ENCODE results near the gene ZNF185.

ZNF185 gene

DNA sequence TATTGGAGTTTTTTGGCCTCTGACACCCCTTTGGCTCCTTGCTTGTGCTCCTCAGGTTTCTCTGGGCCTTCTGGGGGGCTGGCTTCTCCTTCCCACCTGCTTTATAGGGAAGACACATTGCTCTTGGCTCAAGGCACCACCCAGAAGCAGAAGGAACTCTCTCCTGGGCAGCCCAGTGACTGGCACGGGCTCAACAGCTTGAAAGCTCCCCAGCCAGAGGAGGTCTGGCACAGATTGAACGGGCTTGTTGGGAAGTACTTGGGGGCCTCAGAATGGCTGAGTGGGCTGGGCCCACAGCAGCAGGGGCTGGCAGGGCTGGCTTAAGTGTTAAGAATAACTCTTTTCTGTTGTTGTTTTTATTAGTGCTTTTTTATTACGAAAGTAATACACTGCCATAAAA, 11.2 kb upstream of the ZNF185 start:
- H3K36me3 Mint-ChIP-seq (ENCODE audit: low read depth) = no peaks in the 10 kb centered on the region
- no peak overlapping the region for H3K27ac Mint-ChIP-seq
- TF ChIP-seq, protein P1, sequence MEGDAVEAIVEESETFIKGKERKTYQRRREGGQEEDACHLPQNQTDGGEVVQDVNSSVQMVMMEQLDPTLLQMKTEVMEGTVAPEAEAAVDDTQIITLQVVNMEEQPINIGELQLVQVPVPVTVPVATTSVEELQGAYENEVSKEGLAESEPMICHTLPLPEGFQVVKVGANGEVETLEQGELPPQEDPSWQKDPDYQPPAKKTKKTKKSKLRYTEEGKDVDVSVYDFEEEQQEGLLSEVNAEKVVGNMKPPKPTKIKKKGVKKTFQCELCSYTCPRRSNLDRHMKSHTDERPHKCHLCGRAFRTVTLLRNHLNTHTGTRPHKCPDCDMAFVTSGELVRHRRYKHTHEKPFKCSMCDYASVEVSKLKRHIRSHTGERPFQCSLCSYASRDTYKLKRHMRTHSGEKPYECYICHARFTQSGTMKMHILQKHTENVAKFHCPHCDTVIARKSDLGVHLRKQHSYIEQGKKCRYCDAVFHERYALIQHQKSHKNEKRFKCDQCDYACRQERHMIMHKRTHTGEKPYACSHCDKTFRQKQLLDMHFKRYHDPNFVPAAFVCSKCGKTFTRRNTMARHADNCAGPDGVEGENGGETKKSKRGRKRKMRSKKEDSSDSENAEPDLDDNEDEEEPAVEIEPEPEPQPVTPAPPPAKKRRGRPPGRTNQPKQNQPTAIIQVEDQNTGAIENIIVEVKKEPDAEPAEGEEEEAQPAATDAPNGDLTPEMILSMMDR (IDR thresholded peaks at IDR 0.05) = no peak
- peaks cover 37% of the 10 kb centered on the region for H3K4me1 Mint-ChIP-seq
- peaks cover 56% of the 10 kb centered on the region for H3K9me3 Mint-ChIP-seq
- H3K27me3 Mint-ChIP-seq (ENCODE audit: low read depth, poor library complexity) = peaks cover 18% of the 10 kb centered on the region
- H3K4me3 Mint-ChIP-seq = no peak overlapping the region
- no peak for DNase-seq

DNA sequence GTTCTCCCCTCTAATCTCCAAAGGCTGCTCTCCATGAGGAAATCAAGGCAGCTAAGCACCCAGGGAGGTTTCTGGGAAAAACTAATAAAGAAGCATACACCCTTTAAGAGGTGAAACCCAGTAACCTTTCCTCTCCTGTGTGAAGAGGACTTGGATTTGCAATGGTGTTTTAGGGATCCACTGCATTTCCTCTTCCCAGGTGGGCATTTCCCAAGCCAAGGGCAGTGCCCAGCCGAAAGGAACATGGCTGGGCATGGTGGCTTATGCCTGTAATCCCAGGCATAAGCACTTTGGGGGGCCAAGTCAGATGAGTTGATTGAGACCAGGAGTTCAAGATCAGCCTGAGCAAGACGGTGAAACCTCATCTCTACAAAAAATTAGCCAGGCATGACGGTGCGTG, 5.4 kb upstream of the ZNF185 start:
- Mint-ChIP-seq H3K4me1 (peaks cover 67% of the 10 kb centered on the region), H3K27me3 (ENCODE audit: low read depth, poor library complexity) (peaks cover 9% of the 10 kb centered on the region), H3K36me3 (ENCODE audit: low read depth) (no peaks in the 10 kb centered on the region), H3K4me3 (no peak overlapping the region), H3K27ac (no peak overlapping the region), H3K9me3 (peaks cover 68% of the 10 kb centered on the region)
- TF ChIP-seq, protein P1 (IDR thresholded peaks at IDR 0.05) = no peak
- no peak for DNase-seq

DNA sequence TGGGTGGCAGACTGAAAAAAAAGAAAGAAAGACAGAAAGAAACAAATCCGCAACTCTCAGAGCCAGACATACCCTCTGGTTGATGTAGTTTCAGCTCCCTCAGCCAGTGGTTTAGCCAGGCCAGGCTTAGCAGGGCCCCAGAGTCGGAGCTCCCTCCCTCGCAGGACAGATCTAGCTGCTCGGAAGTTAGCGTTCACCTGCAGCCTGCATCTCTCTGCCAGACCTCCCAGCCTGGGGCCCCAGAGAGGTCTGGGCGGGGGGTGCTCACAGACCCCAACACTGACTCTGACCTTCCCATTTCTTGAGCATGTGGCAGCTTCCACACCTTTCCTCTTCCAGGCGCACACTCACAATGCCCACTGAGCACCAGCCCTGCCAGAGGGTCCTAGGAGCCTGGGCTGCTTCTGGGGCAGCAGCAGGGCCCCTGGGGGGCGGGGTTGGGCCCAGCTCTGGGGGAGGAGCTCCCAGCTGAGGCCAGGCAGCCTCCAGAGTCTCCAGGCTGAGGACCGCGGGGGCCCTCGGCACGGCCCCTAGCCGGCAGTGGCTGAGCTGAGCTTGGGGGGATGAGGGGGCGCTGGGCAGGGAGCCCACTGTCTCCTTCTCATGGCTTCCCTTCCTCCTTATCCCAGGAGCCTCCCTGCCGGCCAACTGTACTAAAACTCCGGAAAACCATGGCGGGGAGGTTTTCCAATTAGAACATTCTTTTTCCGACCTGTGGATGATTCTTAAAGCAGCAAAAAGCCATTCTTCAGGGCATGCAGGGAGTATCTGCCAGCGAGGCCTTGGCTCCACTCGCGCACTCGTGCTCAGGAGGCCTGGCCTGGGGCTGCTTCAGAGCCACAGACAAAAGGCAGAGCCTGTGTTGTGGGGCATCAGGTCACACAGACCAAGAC, 4.6 kb upstream of the ZNF185 start:
- Mint-ChIP-seq H3K9me3 (peaks cover 65% of the 10 kb centered on the region), H3K27me3 (ENCODE audit: low read depth, poor library complexity) (peaks cover 9% of the 10 kb centered on the region), H3K27ac (no peak overlapping the region), H3K4me1 (peaks cover 66% of the 10 kb centered on the region), H3K4me3 (no peak overlapping the region), H3K36me3 (ENCODE audit: low read depth) (no peaks in the 10 kb centered on the region)
- DNase-seq = no peak
- TF ChIP-seq, protein P1 (IDR thresholded peaks at IDR 0.05) = no peak

DNA sequence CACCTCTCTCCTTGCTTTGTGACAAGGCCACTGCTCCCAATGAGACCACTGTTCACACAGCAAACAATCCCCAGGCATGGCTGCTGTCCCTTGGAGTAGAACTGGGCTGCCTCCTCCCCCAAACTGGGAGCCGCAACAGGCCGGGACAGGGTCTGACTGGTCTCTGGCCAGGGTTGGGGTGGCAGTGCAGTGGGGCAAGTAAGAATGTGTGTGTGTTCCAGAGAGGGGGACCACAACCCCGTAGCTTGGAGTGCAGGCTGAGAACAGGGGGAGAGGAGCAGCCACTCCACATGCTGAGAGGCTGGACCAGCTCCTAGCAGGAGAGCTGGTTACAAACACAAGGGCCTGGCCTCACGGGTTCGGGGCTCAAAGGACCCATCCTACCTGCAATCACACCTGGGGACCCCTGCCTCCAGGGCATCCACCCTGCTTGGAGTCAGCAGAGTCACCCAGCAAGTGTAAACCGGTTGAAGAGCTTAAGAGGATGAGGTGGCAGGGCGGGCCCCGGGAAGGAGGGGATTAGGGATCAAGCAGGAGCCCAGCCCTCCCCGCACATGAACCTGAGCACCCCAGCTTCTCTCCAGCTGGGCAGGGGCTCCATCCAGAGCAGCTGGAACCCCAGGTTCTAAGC, 3.8 kb upstream of the ZNF185 start:
- TF ChIP-seq, protein P1 (IDR thresholded peaks at IDR 0.05) = no peak
- Mint-ChIP-seq H3K9me3 (peaks cover 61% of the 10 kb centered on the region), H3K36me3 (ENCODE audit: low read depth) (no peaks in the 10 kb centered on the region), H3K4me3 (no peak overlapping the region), H3K4me1 (peaks cover 61% of the 10 kb centered on the region), H3K27me3 (ENCODE audit: low read depth, poor library complexity) (peaks cover 6% of the 10 kb centered on the region), H3K27ac (no peak overlapping the region)
- no peak for DNase-seq

DNA sequence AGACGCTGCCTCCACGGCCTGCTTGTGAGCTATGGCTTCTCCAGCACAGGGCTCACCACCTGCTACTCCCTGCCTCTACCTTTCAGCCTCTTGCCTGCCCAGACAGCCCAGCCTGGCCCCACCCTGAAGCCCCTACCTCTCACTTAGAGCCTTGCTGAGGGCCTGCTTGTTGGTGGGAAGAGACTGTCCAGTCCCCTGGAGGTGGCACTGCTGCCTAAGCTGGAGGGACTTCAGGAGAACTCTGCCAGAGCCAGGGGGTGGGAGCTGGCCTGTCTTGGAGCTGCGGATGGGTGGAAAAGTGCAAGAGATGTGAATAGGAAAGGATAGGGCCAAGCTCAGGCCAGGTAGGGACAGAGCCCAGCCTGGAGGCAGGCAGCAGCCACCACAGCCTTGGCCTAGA, 2.7 kb upstream of the ZNF185 start:
- TF ChIP-seq, protein P1 (IDR thresholded peaks at IDR 0.05) = no peak
- peaks cover under 1% of the 10 kb centered on the region for H3K27me3 Mint-ChIP-seq (ENCODE audit: low read depth, poor library complexity)
- DNase-seq = no peak
- peaks cover 60% of the 10 kb centered on the region for H3K4me1 Mint-ChIP-seq
- no peak overlapping the region for H3K4me3 Mint-ChIP-seq
- peaks cover 58% of the 10 kb centered on the region for H3K9me3 Mint-ChIP-seq
- no peak overlapping the region for H3K27ac Mint-ChIP-seq
- no peaks in the 10 kb centered on the region for H3K36me3 Mint-ChIP-seq (ENCODE audit: low read depth)

All from nephron progenitor cell (in vitro differentiated cells).